K562 (cell line): ENCODE data around the gene ZNF420. TPM values are rescaled to one million over a fixed set of nuclear protein-coding genes. Genes with fewer than 3 reads are reported as not detected.

Experiments
- MGA ChIP-seq: fragments of 450-650 bp; IDR thresholded peaks from 2 replicates; pipeline ENCODE4 v1.6.1; 2016; ENCODE audit warnings: mild to moderate bottlenecking, moderate library complexity
- NFXL1 ChIP-seq: fragments of 450-650 bp; formaldehyde crosslinking; IDR thresholded peaks from 2 replicates; pipeline ENCODE4 v1.4.0; 2021; ENCODE audit warnings: mild to moderate bottlenecking
- ZNF143 ChIP-seq: sonication (generic); formaldehyde crosslinking; IDR thresholded peaks from 2 replicates; pipeline ENCODE4 v1.9.0; 2022; ENCODE audit warnings: mild to moderate bottlenecking, missing genetic modification reagents
- polyA plus RNA-seq, 8 experiments: library from polyadenylated mRNA; depleted of rRNA in 4 of 8; stranded (reverse) in 5 of 8; unstranded in 3 of 8; fragments of >200 nt; fragmentation: Nextera tagmentation in 2 of 8; fragmentation: Illumina TruSeq in 1 of 8; extraction: Ambion mirVana in 2 of 8; extraction: Trizol in 1 of 8; gene quantifications; 2 replicates each; pipeline versions ENCODE4 v1.2.1 to v1.2.3, GENCODE V29; 2011 to 2014; ENCODE audit warnings: inconsistent platforms in 1 of 8, missing spikeins in 1 of 8
- total RNA-seq, 7 experiments: library from RNA; depleted of rRNA in 6 of 7; stranded (reverse); fragments of >200 nt in 6 of 7; fragmentation: Illumina TruSeq in 2 of 7; extraction: Trizol in 2 of 7; gene quantifications; 2 replicates each; pipeline versions ENCODE4 v1.2.1 to v1.2.3, GENCODE V29; 2011 to 2021; ENCODE audit warnings: low replicate concordance in 1 of 7
- TF ChIP-seq, protein P1 (sequence below): sonication (generic); formaldehyde crosslinking; IDR thresholded peaks from 2 replicates; pipeline ENCODE4 v1.8.0; 2023; ENCODE audit warnings: mild to moderate bottlenecking, missing genetic modification reagents
- TF ChIP-seq, protein P2 (sequence below), 2 experiments: fragments of 450-650 bp; IDR thresholded peaks; 2 replicates each; pipeline ENCODE4 v1.6.1; 2018; ENCODE audit warnings: mild to moderate bottlenecking in 2 of 2, low read depth in 1 of 2; ENCODE audit not compliant: partially characterized antibody in 2 of 2
- TF ChIP-seq, protein P3 (sequence below), 2 experiments: fragments of 450-650 bp in 1 of 2; sonication (generic) in 1 of 2; formaldehyde crosslinking in 1 of 2; IDR thresholded peaks in 1 of 2; conservative IDR thresholded peaks in 1 of 2; 2 replicates each; pipeline versions ENCODE4 v1.6.1 to v1.8.1; 2016 to 2023; ENCODE audit warnings: mild to moderate bottlenecking in 2 of 2, moderate library complexity in 2 of 2, inconsistent platforms in 1 of 2, missing genetic modification reagents in 1 of 2

The ZNF420 gene
- total and polyA plus RNA-seq, 9 of the 15 experiments (the other 6 are each of a cell fraction or from before 2014, with no cell fraction given): 2.6 to 7.2 (median 5.1) TPM

GRCh38 chr19:37077934-37078716 is at the start of gene ZNF420 (continued):
- peak; percentile 87 for TF ChIP-seq MGA
- no peak for TF ChIP-seq NFXL1 (CRISPR knock-in tag)
- peak; percentile 92 for TF ChIP-seq ZNF143 (CRISPR knock-in tag)
- TF ChIP-seq, protein P1, sequence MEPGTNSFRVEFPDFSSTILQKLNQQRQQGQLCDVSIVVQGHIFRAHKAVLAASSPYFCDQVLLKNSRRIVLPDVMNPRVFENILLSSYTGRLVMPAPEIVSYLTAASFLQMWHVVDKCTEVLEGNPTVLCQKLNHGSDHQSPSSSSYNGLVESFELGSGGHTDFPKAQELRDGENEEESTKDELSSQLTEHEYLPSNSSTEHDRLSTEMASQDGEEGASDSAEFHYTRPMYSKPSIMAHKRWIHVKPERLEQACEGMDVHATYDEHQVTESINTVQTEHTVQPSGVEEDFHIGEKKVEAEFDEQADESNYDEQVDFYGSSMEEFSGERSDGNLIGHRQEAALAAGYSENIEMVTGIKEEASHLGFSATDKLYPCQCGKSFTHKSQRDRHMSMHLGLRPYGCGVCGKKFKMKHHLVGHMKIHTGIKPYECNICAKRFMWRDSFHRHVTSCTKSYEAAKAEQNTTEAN (CRISPR knock-in tag): no peak
- TF ChIP-seq, protein P2, sequence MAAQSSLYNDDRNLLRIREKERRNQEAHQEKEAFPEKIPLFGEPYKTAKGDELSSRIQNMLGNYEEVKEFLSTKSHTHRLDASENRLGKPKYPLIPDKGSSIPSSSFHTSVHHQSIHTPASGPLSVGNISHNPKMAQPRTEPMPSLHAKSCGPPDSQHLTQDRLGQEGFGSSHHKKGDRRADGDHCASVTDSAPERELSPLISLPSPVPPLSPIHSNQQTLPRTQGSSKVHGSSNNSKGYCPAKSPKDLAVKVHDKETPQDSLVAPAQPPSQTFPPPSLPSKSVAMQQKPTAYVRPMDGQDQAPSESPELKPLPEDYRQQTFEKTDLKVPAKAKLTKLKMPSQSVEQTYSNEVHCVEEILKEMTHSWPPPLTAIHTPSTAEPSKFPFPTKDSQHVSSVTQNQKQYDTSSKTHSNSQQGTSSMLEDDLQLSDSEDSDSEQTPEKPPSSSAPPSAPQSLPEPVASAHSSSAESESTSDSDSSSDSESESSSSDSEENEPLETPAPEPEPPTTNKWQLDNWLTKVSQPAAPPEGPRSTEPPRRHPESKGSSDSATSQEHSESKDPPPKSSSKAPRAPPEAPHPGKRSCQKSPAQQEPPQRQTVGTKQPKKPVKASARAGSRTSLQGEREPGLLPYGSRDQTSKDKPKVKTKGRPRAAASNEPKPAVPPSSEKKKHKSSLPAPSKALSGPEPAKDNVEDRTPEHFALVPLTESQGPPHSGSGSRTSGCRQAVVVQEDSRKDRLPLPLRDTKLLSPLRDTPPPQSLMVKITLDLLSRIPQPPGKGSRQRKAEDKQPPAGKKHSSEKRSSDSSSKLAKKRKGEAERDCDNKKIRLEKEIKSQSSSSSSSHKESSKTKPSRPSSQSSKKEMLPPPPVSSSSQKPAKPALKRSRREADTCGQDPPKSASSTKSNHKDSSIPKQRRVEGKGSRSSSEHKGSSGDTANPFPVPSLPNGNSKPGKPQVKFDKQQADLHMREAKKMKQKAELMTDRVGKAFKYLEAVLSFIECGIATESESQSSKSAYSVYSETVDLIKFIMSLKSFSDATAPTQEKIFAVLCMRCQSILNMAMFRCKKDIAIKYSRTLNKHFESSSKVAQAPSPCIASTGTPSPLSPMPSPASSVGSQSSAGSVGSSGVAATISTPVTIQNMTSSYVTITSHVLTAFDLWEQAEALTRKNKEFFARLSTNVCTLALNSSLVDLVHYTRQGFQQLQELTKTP (IDR thresholded peaks at IDR 0.05; ENCODE audit: low read depth in 1 of 2, partially characterized antibody in 2 of 2): peak in 1 of 2 experiments; percentile 95
- TF ChIP-seq, protein P3, sequence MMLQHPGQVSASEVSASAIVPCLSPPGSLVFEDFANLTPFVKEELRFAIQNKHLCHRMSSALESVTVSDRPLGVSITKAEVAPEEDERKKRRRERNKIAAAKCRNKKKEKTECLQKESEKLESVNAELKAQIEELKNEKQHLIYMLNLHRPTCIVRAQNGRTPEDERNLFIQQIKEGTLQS (IDR thresholded peaks at IDR 0.05): no peak
- TF ChIP-seq, protein P3 (CRISPR knock-in tag; conservative IDR thresholded peaks at IDR 0.05): no peak
